Common myeloid progenitor, CD34-positive (primary cell): Measurements from ENCODE around the gene RAD23B. TPM values are rescaled to one million over a fixed set of nuclear protein-coding genes. Genes with fewer than 3 reads are reported as not detected.

Experiments used
- CTCF ChIA-PET: fragments of 350-600 bp; sonication (Branson Sonifier 250); formaldehyde crosslinking; loops from one replicate; lab custom pipeline; 2021; ENCODE audit warnings: antibody characterized with exemption; lab: Charles Lee
- POLR2A ChIA-PET: fragments of 350-600 bp; sonication (Branson Sonifier 250); formaldehyde crosslinking; loops from one replicate; lab custom pipeline; 2021; ENCODE audit warnings: antibody characterized with exemption; lab: Charles Lee
- DNase-seq, 3 donors: peaks; one replicate each; pipeline versions ENCODE4 v3.0.0 to v3.0.0-alpha.2; 2013
- H3K27ac ChIP-seq, 2 experiments: 1 replicate in 1 of 2; 2 replicates in 1 of 2; pipeline ENCODE4 v1.7.0; 2013; ENCODE audit warnings: inconsistent platforms in 2 of 2, low read length in 2 of 2, mild to moderate bottlenecking in 2 of 2, low read depth in 1 of 2, moderate library complexity in 1 of 2; ENCODE audit not compliant: severe bottlenecking in 2 of 2, insufficient read depth in 1 of 2, poor library complexity in 1 of 2
- H3K27me3 ChIP-seq, 5 experiments: replicated peaks in 2 of 5; 1 replicate in 3 of 5; 2 replicates in 2 of 5; pipeline versions ENCODE4 v1.6.1 to v1.7.0; 2013; ENCODE audit warnings: low read length in 4 of 5, mild to moderate bottlenecking in 2 of 5, moderate library complexity in 2 of 5, inconsistent platforms in 1 of 5; ENCODE audit not compliant: insufficient read depth in 5 of 5, control insufficient read depth in 4 of 5
- H3K36me3 ChIP-seq, 4 experiments: 1 replicate in 2 of 4; 2 replicates in 2 of 4; pipeline versions ENCODE4 v1.6.1 to v1.7.0; 2013; ENCODE audit warnings: low read length in 3 of 4, control low read depth in 1 of 4, mild to moderate bottlenecking in 1 of 4; ENCODE audit not compliant: control insufficient read depth in 4 of 4, insufficient read depth in 4 of 4
- H3K4me1 ChIP-seq, 4 experiments: 1 replicate in 3 of 4; 2 replicates in 1 of 4; pipeline versions ENCODE4 v1.6.1 to v1.7.1; 2013; ENCODE audit warnings: low read length in 3 of 4, mild to moderate bottlenecking in 3 of 4, control low read depth in 1 of 4, inconsistent platforms in 1 of 4, moderate library complexity in 1 of 4; ENCODE audit not compliant: control insufficient read depth in 4 of 4, insufficient read depth in 4 of 4; ENCODE audit errors: control extremely low read depth in 1 of 4
- H3K4me3 ChIP-seq, 7 experiments: 1 replicate in 4 of 7; 2 replicates in 3 of 7; pipeline versions ENCODE4 v1.5.1 to v1.7.0; 2013; ENCODE audit warnings: mild to moderate bottlenecking in 7 of 7, low read length in 6 of 7, moderate library complexity in 6 of 7, inconsistent platforms in 2 of 7, low read depth in 2 of 7, control low read depth in 1 of 7; ENCODE audit not compliant: insufficient read depth in 4 of 7, control insufficient read depth in 1 of 7; ENCODE audit errors: extremely low read depth in 1 of 7
- H3K9me3 ChIP-seq, 5 experiments: 1 replicate in 4 of 5; 2 replicates in 1 of 5; pipeline versions ENCODE4 v1.6.1 to v1.7.1; 2013; ENCODE audit warnings: low read length in 4 of 5, mild to moderate bottlenecking in 2 of 5, inconsistent platforms in 1 of 5, low read depth in 1 of 5, moderate library complexity in 1 of 5; ENCODE audit not compliant: control insufficient read depth in 4 of 5, insufficient read depth in 2 of 5; ENCODE audit errors: control extremely low read depth in 1 of 5
- WGBS: methylation state at CpG from one replicate; pipeline ENCODE4 v1.1.5; 2013; ENCODE audit not compliant: insufficient coverage; 5-methylcytosine and 5-hydroxymethylcytosine counted together
- polyA plus RNA-seq: library from polyadenylated mRNA; unstranded; fragments of 120-200 nt; gene quantifications from one replicate; pipeline ENCODE4 v1.2.1, GENCODE V29; 2013

The RAD23B gene
- 74.6 TPM for polyA plus RNA-seq

DNA sequence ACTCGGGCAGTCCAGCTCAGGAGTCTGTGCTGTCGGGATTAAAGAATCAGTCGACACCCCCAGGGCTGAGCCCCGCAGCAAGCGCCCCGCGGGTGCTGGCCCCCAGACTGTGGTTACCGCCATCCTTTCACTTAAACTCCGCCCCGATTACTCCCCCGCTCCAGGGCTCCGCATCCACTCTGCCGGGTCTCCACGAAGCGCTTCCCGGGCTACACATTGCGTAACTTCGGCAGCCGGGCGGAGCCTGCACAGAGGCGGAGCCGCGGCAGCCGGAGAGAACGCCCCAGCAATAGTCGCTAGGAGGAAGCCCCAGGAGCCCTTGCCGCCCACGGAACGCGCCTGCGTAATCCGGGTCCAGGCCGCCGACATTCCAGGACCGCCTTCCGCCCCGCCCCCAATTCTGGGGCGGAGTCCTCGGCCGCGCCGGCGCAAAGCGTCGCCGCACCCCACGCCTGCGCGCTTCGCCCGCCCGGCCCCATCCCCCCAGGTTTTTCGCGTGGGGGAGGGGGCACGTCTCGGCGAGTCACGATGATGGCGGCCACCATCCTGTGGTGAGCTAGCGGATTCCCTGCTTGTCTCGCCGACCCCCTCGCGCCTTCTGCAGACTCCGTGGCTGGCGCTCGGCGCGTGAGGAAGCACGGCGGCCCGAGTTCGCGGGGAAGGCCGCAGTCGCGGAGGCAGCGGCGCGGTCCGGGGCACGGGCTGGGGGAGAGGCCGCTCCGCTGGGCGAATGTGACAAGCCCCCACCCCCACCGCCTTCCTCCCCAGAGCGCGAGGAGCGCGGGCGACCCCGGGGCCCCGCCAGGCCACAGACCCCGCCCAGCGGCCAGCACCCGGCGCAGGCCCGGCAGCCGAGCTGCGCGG lies at the start of gene RAD23B:
RAD23B (plus strand) TSS at position 521 of the 864 bp plus-strand sequence. CDS start 351 bp downstream, outside the sequence.
- no peaks in the 10 kb centered on the region for H3K27me3 ChIP-seq
- H3K9me3 ChIP-seq: no peaks in the 10 kb centered on the region
- CTCF ChIA-PET: interaction anchor here (1.0 to 2.0 kb wide), 6 partner anchors 10 to 44 kb away, joined by 3 to 7 read pairs (median 4); no protein-coding TSS in a partner anchor
- peak within 1 kb of the TSS; percentile 86 to 92 for H3K27ac ChIP-seq
- H3K36me3 ChIP-seq: no peaks in the 10 kb centered on the region
- POLR2A ChIA-PET: interaction anchor here (0.8 kb wide), 1 partner anchor 38 kb away, joined by 3 read pairs; no protein-coding TSS in a partner anchor
- WGBS: under 1% methylated on average over 67 of the region's 101 CpGs
- peaks cover 4 to 37% (median 28%) of the 10 kb centered on the region in 4 experiments for H3K4me1 ChIP-seq
- H3K4me3 ChIP-seq: peak within 1 kb of the TSS; percentile 79 to 96 (median 92)
- peak; percentile 96 to 98 (median 98) for DNase-seq

DNA sequence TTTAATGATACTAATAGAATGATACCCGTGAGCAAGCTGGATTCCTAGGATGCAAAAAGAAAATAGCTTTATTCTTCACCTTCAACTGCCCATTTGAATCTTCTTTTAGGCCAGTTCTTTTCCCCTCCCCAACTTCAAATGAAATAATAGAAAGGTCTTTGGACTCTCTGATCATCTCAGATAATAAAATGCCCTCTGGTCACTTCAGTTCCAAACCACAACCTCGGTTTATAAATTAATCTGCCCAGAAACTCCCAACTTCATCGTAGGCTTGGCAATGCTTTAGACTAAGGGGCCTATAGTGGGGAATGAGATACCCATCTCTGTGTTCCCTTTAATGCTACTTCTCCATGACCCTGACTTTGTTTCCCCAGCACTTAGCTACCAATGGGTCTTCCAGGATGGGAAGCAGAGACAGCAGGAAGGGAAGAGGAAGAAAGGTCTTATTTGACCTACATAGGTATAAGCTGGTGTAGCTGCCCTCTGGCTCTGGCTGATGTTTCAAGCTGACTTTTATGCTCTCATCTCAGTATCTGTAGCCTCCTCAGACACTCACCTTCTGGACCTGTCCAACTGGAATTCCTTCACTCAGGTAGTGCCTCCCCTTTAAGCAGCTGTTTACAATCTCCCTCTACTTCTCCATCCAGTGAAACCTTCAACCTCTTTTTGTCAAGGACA lies 47.2 kb upstream of the RAD23B start:
- H3K9me3 ChIP-seq: no peaks in the 10 kb centered on the region
- CTCF ChIA-PET: interaction anchor here (0.6 to 2.5 kb wide), 2 partner anchors 105 to 608 kb away, joined by 3 to 15 read pairs; no protein-coding TSS in a partner anchor
- POLR2A ChIA-PET: no interaction called here
- H3K4me1 ChIP-seq: no peaks in the 10 kb centered on the region
- WGBS: no CpG with 5 or more reads among the region's 3 CpGs
- no peaks in the 10 kb centered on the region for H3K36me3 ChIP-seq
- DNase-seq: no peak
- peaks cover 0 to 6% (median 3%) of the 10 kb centered on the region in 5 experiments for H3K27me3 ChIP-seq
- H3K27ac ChIP-seq: no peak overlapping the region
- no peak overlapping the region for H3K4me3 ChIP-seq

DNA sequence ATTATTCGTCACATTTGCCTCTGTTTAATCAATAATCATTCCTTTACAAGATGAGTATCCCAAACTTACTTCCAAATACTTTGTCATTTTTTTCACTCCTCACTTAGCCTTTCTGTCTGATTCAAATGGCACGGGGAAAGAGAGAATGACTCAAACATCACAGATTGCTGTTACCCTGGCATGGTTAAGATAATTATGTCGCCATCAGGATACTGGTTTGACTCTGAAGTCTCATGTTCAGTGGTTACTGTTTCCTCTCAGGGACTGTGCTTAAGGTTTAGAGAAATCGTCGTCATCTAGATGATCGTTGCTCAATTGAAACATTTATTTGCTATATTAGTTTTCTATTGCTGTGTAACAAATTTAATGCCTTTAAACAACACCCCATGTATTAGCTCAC lies 45.2 kb upstream of the RAD23B start:
- ChIA-PET POLR2A (no interaction called here), CTCF (interaction anchor here (0.7 to 1.9 kb wide), 4 partner anchors 19 to 107 kb away, joined by 3 to 6 read pairs (median 4); no protein-coding TSS in a partner anchor)
- Histone ChIP-seq H3K36me3 (no peaks in the 10 kb centered on the region), H3K27me3 (peaks cover 0 to 3% (median 0%) of the 10 kb centered on the region in 5 experiments), H3K27ac (no peak overlapping the region), H3K9me3 (no peaks in the 10 kb centered on the region), H3K4me3 (no peak overlapping the region), H3K4me1 (no peaks in the 10 kb centered on the region)
- DNase-seq: no peak
- 79% methylated on average over 2 of the region's 6 CpGs for WGBS

DNA sequence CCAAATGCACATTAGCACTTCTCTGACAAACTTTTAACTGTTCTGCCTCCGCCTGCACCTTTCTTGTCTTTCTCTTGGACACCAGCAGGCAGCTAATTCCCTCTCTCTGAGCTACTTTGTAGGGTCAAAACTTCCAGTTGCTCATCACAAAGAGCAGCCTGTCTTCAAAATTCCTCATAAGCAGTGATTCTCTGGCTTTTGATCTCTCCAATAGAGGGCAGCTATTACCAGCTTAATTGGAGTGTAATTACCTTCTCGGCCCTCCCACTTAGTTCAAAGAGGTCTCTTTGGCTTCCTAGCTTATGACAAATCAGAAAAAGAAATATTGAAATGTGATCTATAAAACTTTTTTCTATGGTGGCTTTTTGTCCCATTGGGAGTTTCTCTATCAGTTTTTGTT lies 43.6 kb upstream of the RAD23B start:
- Histone ChIP-seq H3K4me1 (no peaks in the 10 kb centered on the region), H3K4me3 (no peak overlapping the region), H3K27me3 (no peaks in the 10 kb centered on the region), H3K36me3 (no peaks in the 10 kb centered on the region), H3K27ac (no peak overlapping the region), H3K9me3 (no peaks in the 10 kb centered on the region)
- POLR2A ChIA-PET: interaction anchor here (0.7 kb wide), 1 partner anchor 95 kb away, joined by 3 read pairs; no protein-coding TSS in a partner anchor
- peak; percentile 55 to 62 (median 59) for DNase-seq
- CTCF ChIA-PET: interaction anchor here (0.7 to 3.7 kb wide), 16 partner anchors 9 to 109 kb away, joined by 3 to 38 read pairs (median 4); no protein-coding TSS in a partner anchor
- 100% methylated on average over 1 of the region's 2 CpGs for WGBS

DNA sequence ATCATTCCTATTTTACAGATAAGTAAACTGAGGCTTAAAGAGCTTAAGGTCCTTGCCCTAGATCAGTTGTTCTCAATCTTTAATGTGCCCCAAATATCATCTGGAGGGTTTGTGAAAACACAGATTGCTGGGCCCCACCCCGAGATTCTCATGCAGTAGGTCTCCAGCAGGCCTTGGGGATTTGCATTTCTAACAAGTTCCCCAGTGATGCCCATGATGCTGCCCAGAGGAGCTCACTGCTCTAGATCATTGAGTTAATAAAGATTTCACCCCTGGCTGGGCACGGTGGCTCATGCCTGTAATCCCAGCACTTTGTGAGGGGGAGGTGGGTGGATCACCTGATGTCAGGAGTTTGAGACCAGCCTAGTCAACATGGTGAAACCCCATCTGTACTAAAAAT lies 42.8 kb upstream of the RAD23B start:
- Histone ChIP-seq H3K9me3 (no peaks in the 10 kb centered on the region), H3K4me3 (no peak overlapping the region), H3K36me3 (no peaks in the 10 kb centered on the region), H3K27ac (no peak overlapping the region), H3K27me3 (no peaks in the 10 kb centered on the region), H3K4me1 (no peaks in the 10 kb centered on the region)
- ChIA-PET CTCF (interaction anchor here (0.7 to 3.7 kb wide), 14 partner anchors 9 to 108 kb away, joined by 3 to 38 read pairs (median 5); no protein-coding TSS in a partner anchor), POLR2A (no interaction called here)
- WGBS: 100% methylated on average over 1 of the region's 2 CpGs
- no peak for DNase-seq

DNA sequence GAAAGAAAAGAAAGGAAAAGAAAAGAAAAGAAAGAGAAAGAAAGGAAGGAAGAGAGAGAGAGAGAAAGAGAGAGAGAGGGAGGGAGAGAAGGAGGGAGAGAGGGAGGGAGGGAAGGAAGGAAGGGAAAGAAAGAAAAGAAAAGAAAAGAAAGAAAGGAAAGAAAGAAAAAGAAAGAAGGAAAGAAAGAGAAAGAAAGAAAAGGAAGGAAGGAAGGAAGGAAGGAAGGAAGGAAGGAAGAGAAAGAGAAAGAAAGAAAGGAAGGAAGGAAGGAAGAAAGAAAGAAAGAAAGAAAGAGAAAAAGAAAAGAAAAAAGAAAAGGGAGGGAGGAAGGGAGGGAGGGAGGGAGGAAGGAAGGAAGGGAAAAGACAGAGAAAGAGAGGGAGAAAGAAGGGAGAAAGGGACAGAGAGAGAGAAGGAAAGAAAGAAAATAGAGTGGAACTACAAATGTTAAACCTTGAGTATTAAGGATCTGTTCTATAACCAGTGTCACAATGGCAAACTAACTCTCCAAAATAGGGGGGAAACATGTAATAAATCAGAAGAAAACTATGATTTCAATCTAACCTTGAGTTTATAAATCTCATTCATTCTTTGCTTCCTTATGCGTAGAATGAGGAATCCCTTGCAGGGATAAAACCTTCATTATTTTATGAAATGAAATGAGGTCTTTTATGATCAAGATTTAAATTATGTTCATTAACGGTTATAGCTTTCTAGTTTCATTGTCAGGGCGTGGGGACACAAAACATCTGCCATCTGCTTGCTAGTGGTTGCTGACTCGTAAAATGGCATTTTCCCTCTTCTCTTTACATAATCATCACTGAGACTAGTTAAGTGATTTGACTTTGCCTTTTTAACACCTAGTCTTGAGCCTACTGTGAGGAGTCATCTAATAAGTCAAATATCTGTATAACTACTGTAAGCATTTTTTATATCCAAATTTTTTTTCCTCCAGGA lies 40.7 kb upstream of the RAD23B start:
- Histone ChIP-seq H3K27me3 (no peaks in the 10 kb centered on the region), H3K9me3 (no peaks in the 10 kb centered on the region), H3K4me3 (no peak overlapping the region), H3K27ac (no peak overlapping the region), H3K4me1 (peaks cover 0 to 5% (median 0%) of the 10 kb centered on the region in 4 experiments), H3K36me3 (no peaks in the 10 kb centered on the region)
- DNase-seq: no peak
- CTCF ChIA-PET: interaction anchor here (0.6 to 3.7 kb wide), 3 partner anchors 44 to 99 kb away, joined by 3 to 38 read pairs (median 5); no protein-coding TSS in a partner anchor
- WGBS: no CpG with 5 or more reads among the region's 4 CpGs
- POLR2A ChIA-PET: no interaction called here
